Mesenchymal stem cell (in vitro differentiated cells and primary cell): Measurements from ENCODE around the gene COL23A1.

Experiments used
- DNase-seq: peaks from one replicate; pipeline ENCODE4 v3.0.0-alpha.2; 2013
- H2AFZ ChIP-seq: one replicate; pipeline ENCODE4 v1.6.1; 2013; ENCODE audit warnings: low read depth, mild to moderate bottlenecking, control low read depth, inconsistent platforms, low read length, moderate library complexity
- H2AK5ac ChIP-seq: 2 replicates; pipeline ENCODE4 v1.6.1; 2013; ENCODE audit warnings: low read length, moderate library complexity, mild to moderate bottlenecking, inconsistent platforms; ENCODE audit not compliant: severe bottlenecking
- H2BK120ac ChIP-seq: one replicate; pipeline ENCODE4 v1.6.1; 2013; ENCODE audit warnings: low read depth, mild to moderate bottlenecking, inconsistent platforms, low read length, moderate library complexity
- H2BK12ac ChIP-seq, 2 experiments: one replicate each; pipeline ENCODE4 v1.6.1; 2013; ENCODE audit warnings: inconsistent platforms in 2 of 2, low read length in 2 of 2, mild to moderate bottlenecking in 2 of 2, moderate library complexity in 2 of 2, control low read depth in 1 of 2
- H2BK15ac ChIP-seq: one replicate; pipeline ENCODE4 v1.6.1; 2013; ENCODE audit warnings: mild to moderate bottlenecking, low read depth, inconsistent platforms; ENCODE audit not compliant: poor library complexity, severe bottlenecking
- H2BK5ac ChIP-seq: 2 replicates; pipeline ENCODE4 v1.6.1; 2013; ENCODE audit warnings: low read depth, mild to moderate bottlenecking, low read length, control low read depth, inconsistent platforms; ENCODE audit not compliant: poor library complexity, severe bottlenecking
- H3K14ac ChIP-seq, 2 experiments: one replicate each; pipeline ENCODE4 v1.6.1; 2013; ENCODE audit warnings: inconsistent platforms in 2 of 2, low read length in 2 of 2, control low read depth in 1 of 2, mild to moderate bottlenecking in 1 of 2, moderate library complexity in 1 of 2
- H3K18ac ChIP-seq, 2 experiments: one replicate each; pipeline ENCODE4 v1.6.1; 2013; ENCODE audit warnings: inconsistent platforms in 2 of 2, low read length in 2 of 2, control low read depth in 1 of 2, low read depth in 1 of 2, mild to moderate bottlenecking in 1 of 2
- H3K23ac ChIP-seq, 2 experiments: one replicate each; pipeline ENCODE4 v1.6.1; 2013; ENCODE audit warnings: inconsistent platforms in 2 of 2, low read length in 2 of 2, mild to moderate bottlenecking in 2 of 2, moderate library complexity in 2 of 2, control low read depth in 1 of 2
- H3K27ac ChIP-seq: 2 replicates; pipeline ENCODE4 v1.5.1; 2013; ENCODE audit warnings: mild to moderate bottlenecking, moderate library complexity, low read length, control low read depth, inconsistent platforms; ENCODE audit not compliant: poor library complexity, severe bottlenecking
- H3K27me3 ChIP-seq, 2 experiments: 2 replicates each; pipeline versions ENCODE4 v1.6.1 to v1.7.0; 2013; ENCODE audit warnings: low read length in 2 of 2, mild to moderate bottlenecking in 2 of 2, moderate library complexity in 2 of 2, control low read depth in 1 of 2, inconsistent platforms in 1 of 2; ENCODE audit not compliant: control insufficient read depth in 1 of 2, insufficient read depth in 1 of 2
- H3K36me3 ChIP-seq, 2 experiments: 2 replicates each; pipeline versions ENCODE4 v1.6.1 to v1.7.0; 2013; ENCODE audit warnings: low read length in 2 of 2, control low read depth in 1 of 2, inconsistent platforms in 1 of 2, low read depth in 1 of 2, mild to moderate bottlenecking in 1 of 2; ENCODE audit not compliant: insufficient read depth in 2 of 2, control insufficient read depth in 1 of 2
- H3K4ac ChIP-seq, 2 experiments: one replicate each; pipeline ENCODE4 v1.6.1; 2013; ENCODE audit warnings: inconsistent platforms in 2 of 2, low read length in 2 of 2, mild to moderate bottlenecking in 2 of 2, moderate library complexity in 2 of 2, control low read depth in 1 of 2, low read depth in 1 of 2
- H3K4me1 ChIP-seq: 2 replicates; pipeline ENCODE4 v1.6.1; 2013; ENCODE audit warnings: low read depth, low read length, control low read depth; ENCODE audit not compliant: control insufficient read depth, insufficient read depth
- H3K4me2 ChIP-seq: 2 replicates; pipeline ENCODE4 v1.6.1; 2013; ENCODE audit warnings: low read length, mild to moderate bottlenecking, inconsistent platforms; ENCODE audit not compliant: poor library complexity, severe bottlenecking
- H3K4me3 ChIP-seq, 2 experiments: 2 replicates each; pipeline versions ENCODE4 v1.5.1 to v1.7.0; 2013; ENCODE audit warnings: low read length in 2 of 2, mild to moderate bottlenecking in 2 of 2, control low read depth in 1 of 2, low read depth in 1 of 2; ENCODE audit not compliant: insufficient read depth in 1 of 2
- H3K79me1 ChIP-seq: replicated peaks from 2 replicates; pipeline ENCODE4 v1.6.1; 2013; ENCODE audit warnings: mild to moderate bottlenecking, control low read depth, low read length, inconsistent platforms; ENCODE audit not compliant: poor library complexity, severe bottlenecking
- H3K9ac ChIP-seq: 2 replicates; pipeline ENCODE4 v1.7.0; 2013; ENCODE audit warnings: mild to moderate bottlenecking, low read length, moderate library complexity
- H3K9me3 ChIP-seq: 2 replicates; pipeline ENCODE4 v1.7.0; 2013; ENCODE audit warnings: mild to moderate bottlenecking, low read length; ENCODE audit not compliant: control insufficient read depth
- H4K8ac ChIP-seq: one replicate; pipeline ENCODE4 v1.6.1; 2013; ENCODE audit warnings: inconsistent platforms, mild to moderate bottlenecking, low read length, moderate library complexity
- H4K91ac ChIP-seq: one replicate; pipeline ENCODE4 v1.6.1; 2013; ENCODE audit warnings: mild to moderate bottlenecking, low read length, inconsistent platforms
- WGBS: methylation state at CpG from one replicate; pipeline ENCODE4 v1.1.7; 2013; ENCODE audit warnings: mixed read lengths; 5-methylcytosine and 5-hydroxymethylcytosine counted together

Gene COL23A1

DNA sequence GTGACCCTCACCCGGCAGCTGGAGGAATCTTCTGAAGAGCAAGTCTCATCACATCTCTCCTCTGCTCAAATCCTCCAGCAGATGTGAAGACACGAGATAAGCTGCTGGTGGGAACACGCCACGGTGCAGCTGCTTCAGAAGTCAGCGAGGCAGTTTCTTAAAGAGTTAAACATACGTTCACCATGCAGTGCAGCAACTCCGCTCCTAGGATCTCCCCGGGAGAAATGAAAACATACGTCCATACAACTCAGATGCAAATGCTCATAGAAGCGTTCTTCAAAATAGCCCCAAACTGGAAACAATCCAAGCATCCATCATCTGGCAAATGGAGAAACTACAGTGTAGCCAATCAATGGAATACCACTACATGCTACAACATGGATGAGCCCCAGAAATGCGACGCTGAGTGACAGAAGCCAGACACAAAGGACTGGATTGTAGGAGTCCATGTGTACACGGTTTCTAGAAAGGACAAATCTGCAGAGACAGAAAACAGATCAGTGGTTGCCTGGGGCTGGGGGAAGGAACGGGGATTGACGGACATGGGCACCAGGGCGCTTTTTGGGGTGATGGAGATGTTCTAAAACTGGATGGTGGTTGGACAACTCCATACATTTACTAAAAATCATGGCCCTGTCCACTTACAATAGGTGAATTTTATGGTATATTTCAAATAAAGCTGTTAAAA, 150.6 kb downstream of the COL23A1 start:
- H2BK12ac ChIP-seq = no peak overlapping the region
- H3K4me3 ChIP-seq = no peak overlapping the region
- H2BK5ac ChIP-seq = no peak overlapping the region

DNA sequence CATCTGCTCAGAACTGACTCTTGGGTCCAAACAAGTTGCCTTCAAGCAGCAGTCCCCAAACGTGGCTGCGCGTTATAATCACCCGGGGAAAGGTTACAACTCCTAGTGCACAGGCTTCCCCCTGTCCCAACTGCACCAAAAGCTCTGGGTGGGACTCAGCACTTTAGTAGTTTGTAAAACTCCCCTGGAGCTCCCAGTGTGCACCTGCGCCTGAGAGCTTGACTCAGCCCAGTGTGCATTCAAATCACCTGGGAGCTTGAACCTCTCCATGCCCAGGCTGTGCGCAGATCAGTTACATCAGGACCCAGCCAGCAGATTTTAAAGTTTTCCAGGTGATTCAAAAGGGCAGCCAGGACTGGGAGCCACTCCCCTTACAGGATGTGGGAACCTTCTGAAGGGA, 151.4 kb downstream of the COL23A1 start:
- Histone ChIP-seq H2AK5ac (no peak overlapping the region), H2AFZ (no peak overlapping the region), H3K4me1 (no peaks in the 10 kb centered on the region), H2BK15ac (no peak overlapping the region), H2BK120ac (no peak overlapping the region), H4K91ac (no peak overlapping the region), H3K14ac (no peak overlapping the region), H3K9me3 (no peaks in the 10 kb centered on the region), H3K9ac (no peak overlapping the region), H3K18ac (no peak overlapping the region), H2BK5ac (no peak overlapping the region), H3K23ac (no peak overlapping the region), H3K4me3 (no peak overlapping the region), H3K4ac (no peak overlapping the region), H3K27ac (no peak overlapping the region), H3K27me3 (peaks cover 0 to 36% of the 10 kb centered on the region in 2 experiments), H3K4me2 (no peak overlapping the region), H3K36me3 (no peaks in the 10 kb centered on the region), H2BK12ac (no peak overlapping the region), H4K8ac (no peak overlapping the region), H3K79me1 (no peaks in the 10 kb centered on the region)
- no peak for DNase-seq
- 89% methylated on average over 6 of the region's 6 CpGs for WGBS

More for the DNA sequence above, 150.6 kb downstream of the COL23A1 start:
- Histone ChIP-seq H3K9ac (no peak overlapping the region), H2BK120ac (no peak overlapping the region), H3K9me3 (no peaks in the 10 kb centered on the region), H3K14ac (no peak overlapping the region), H2AK5ac (no peak overlapping the region), H3K4me1 (no peaks in the 10 kb centered on the region), H3K18ac (no peak overlapping the region), H3K4ac (no peak overlapping the region), H4K91ac (no peak overlapping the region), H4K8ac (no peak overlapping the region), H3K27me3 (peaks cover 0 to 36% of the 10 kb centered on the region in 2 experiments), H2AFZ (no peak overlapping the region), H3K36me3 (no peaks in the 10 kb centered on the region), H2BK15ac (no peak overlapping the region), H3K23ac (no peak overlapping the region), H3K79me1 (no peaks in the 10 kb centered on the region), H3K27ac (no peak overlapping the region), H3K4me2 (no peak overlapping the region)
- DNase-seq = no peak
- 82% methylated on average over 13 of the region's 16 CpGs for WGBS

DNA sequence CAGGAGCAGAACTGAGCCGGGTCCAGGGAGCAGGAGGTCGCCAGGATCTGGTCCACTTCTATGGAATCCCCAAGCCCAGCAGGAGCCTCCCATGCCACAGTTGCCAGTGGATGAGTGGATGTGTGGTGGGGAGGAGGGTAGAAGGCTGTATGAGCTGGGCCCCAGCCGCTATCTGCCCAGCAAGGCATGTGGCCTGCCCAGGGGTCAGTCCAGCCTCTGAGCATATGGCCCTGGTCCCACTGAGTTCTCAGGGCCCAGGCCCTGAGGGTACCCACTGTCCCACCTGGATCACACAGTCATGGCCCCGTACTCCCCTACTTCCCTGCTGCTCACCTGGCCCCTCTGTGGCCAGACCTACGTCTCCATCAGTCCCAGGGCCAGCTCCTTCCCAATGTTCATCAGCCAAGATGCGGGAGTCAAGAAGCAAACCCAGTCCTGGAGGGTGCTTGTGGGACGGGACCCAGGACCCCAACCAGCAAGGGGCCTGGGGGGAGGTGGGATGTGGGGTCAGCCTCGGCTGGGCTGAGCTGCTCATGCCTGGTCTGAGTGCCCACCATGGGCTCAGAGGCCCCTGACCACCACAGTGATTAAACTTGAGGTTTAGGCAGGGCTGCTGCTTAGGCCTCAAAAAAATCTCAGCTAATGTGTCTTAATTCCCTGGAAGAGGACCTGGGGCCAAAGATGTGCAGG, 152.7 kb downstream of the COL23A1 start:
- no peak overlapping the region for H2BK120ac ChIP-seq

DNA sequence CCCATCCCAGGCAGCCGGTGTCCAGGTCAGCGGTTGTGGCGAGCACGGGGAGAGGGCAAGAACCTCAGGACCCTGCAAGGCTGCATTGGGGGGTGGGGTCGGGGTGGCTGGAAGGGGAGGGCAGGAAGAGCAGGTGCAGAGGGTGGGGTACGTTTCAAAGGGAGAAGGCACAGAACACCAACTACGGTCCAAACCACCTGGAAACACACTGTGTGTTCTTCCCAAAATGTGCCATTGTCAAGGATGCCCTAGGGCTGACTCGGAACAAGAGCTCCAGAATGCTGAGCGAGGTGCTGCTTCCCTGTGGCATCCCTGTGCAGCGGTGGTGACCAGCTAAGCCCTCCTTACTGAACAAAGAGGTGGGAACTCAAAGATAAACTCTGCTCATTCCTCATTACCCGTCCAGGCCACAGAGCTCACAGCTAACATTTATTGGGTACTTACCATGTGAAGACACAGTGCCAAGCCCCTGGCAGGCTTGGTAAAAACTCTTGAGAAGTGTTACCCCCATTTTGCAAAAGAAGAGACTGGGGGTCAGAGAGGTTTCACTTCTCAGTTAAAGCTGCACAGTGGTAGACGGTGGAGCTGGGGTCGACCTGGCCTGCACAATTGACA, 153.8 kb downstream of the COL23A1 start:
- Histone ChIP-seq H3K4ac (no peak overlapping the region), H2BK5ac (no peak overlapping the region), H3K23ac (no peak overlapping the region), H3K9me3 (no peaks in the 10 kb centered on the region), H2BK15ac (no peak overlapping the region), H3K27me3 (peaks cover 0 to 42% of the 10 kb centered on the region in 2 experiments), H4K91ac (no peak overlapping the region), H3K4me3 (no peak overlapping the region), H4K8ac (no peak overlapping the region), H3K79me1 (no peaks in the 10 kb centered on the region), H3K4me2 (no peak overlapping the region), H3K36me3 (no peaks in the 10 kb centered on the region), H2AFZ (no peak overlapping the region), H2BK120ac (no peak overlapping the region), H3K14ac (no peak overlapping the region), H3K18ac (no peak overlapping the region), H2BK12ac (no peak overlapping the region), H3K9ac (no peak overlapping the region), H3K4me1 (no peaks in the 10 kb centered on the region), H3K27ac (no peak overlapping the region), H2AK5ac (no peak overlapping the region)
- WGBS = 88% methylated on average over 12 of the region's 13 CpGs
- DNase-seq = no peak

More for the DNA sequence above, 152.7 kb downstream of the COL23A1 start:
- H3K4ac ChIP-seq = no peak overlapping the region
- no peak overlapping the region for H2BK5ac ChIP-seq
- no peak overlapping the region for H4K8ac ChIP-seq
- no peak overlapping the region for H3K4me3 ChIP-seq
- H2BK12ac ChIP-seq = no peak overlapping the region
- DNase-seq = no peak
- H2AK5ac ChIP-seq = no peak overlapping the region
- no peak overlapping the region for H4K91ac ChIP-seq
- H3K9ac ChIP-seq = no peak overlapping the region
- no peak overlapping the region for H3K14ac ChIP-seq
- H2AFZ ChIP-seq = no peak overlapping the region
- no peaks in the 10 kb centered on the region for H3K79me1 ChIP-seq
- H3K27ac ChIP-seq = no peak overlapping the region
- no peaks in the 10 kb centered on the region for H3K36me3 ChIP-seq
- H3K4me2 ChIP-seq = no peak overlapping the region
- WGBS = 73% methylated on average over 8 of the region's 8 CpGs
- no peak overlapping the region for H2BK15ac ChIP-seq
- H3K27me3 ChIP-seq = peaks cover 0 to 39% of the 10 kb centered on the region in 2 experiments
- H3K4me1 ChIP-seq = no peaks in the 10 kb centered on the region
- no peak overlapping the region for H3K18ac ChIP-seq
- H3K23ac ChIP-seq = no peak overlapping the region
- no peaks in the 10 kb centered on the region for H3K9me3 ChIP-seq
